ENCODE data around the gene HNRNPC.

Gene HNRNPC

DNA sequence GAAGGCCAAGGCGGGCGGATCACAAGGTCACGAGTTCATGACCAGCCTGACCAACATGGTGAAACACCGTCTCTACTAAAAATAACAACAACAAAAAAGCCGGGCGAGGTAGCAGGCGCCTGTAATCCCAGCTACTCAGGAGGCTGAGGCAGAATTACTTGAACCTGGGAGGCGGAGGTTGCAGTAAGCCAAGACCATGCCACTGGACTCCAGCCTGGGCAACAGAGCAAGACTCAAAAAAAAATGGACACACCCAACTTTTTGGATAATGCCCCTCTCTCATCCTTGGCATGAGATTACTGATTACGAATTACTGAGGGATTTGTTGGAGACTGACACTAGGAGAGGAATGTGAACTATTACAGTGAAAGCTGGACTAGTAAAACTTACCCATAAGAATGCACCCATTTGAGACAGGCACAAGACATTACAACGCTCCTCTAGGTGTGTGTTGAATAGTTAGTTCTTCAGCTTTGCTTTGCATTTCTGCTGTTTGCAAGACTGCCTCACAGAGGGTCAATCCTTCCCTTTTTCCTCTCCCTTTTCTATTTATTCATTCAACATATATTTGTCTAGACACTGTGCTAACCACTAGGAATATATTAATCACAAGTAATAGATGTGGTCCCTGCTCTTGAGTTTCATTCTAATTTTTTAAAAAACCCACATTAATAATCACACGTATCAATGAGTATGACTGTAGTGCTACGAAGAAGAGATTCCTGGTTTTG lies 67.3 kb downstream of the HNRNPC start:
- TF ChIP-seq JUND (IDR thresholded peaks at IDR 0.05; ENCODE audit: low read depth) = no peak
- in situ Hi-C loops (cut with HindIII; ENCODE audit: low pct_unique_long_range_greater_than_20kb, low sequenced_read_pairs) = no loop called here
- DNase-seq (ENCODE audit: low read depth in 1 of 2, low spot score in 1 of 2) = no peak

DNA sequence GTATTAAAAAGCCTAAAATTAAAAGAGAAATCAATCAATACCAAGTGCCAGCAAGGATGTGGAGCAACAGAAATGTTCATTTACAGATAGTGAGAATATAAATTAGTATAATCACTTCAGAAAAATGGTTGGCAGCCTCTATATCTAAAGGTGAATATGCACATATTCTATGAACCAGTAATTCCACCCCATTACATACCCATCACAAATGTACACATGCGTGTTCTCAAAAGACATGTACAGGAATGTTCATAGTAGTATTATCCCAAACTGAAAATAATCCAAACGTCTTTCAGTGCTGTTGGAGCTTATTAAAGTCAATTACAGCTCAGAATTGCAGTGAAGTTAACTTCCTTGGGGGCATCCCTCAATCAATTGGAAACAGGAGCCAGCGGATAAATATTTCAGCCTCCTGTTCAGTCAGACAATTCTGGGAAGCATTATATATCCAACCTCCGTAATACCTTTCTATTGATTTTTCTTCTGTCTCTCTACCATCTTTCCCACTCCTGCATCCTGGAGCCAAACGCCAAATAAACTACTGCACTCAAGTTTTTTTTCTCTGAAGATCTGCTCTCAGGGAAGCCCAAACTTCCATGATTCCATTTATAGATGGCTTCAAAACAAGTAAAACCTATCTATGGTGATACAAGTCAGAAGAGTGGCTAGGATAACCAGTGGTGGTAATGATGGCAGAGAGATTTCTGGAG lies 68.3 kb downstream of the HNRNPC start:
- in situ Hi-C loops (cut with HindIII; ENCODE audit: low pct_unique_long_range_greater_than_20kb, low sequenced_read_pairs) = no loop called here
- no peak for DNase-seq (ENCODE audit: low read depth in 1 of 2, low spot score in 1 of 2)
- no peak for TF ChIP-seq JUND (IDR thresholded peaks at IDR 0.05; ENCODE audit: low read depth)

DNA sequence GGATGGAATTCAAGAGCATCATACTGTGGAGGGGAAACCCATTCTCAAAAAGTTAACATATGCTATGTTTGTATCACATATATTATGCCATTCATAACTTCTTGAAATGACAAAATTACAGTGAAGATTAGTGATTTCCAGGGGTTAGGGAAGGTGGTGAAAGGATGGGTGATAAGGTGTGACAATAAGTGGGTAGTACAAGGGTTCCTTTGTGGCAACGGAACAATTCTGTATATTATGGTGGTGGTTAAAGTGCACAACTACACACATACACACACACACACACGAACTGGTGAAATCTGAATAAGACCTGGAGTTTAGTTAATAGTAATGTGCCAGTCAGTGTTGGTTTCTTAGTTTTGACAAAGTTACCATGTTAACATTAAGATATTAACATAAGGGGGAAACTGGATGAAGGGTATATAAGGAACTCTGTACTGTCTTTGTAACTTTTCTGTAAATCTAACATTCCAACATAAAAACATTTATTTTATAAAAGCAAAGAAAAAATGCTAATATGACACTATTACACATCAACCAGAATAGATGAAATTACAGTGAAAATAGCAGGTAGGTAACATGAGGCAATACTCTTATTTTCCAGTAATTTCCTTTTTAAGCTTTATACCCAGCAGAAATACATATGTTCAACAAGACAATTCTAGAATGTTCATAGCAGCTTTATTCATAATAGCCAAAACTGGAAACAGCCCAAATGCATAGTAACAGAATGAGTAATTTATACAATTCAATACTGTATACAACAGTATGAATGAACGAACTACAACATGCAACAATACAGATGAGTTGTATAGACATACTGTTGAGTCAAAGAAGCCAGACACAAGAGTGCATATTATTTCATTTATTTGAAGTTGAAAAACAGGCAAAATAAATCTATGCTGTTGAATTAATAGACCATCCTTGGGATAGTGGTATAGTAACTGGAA lies 69.4 kb downstream of the HNRNPC start:
- in situ Hi-C loops (cut with HindIII; ENCODE audit: low pct_unique_long_range_greater_than_20kb, low sequenced_read_pairs) = no loop called here
- DNase-seq (ENCODE audit: low read depth in 1 of 2, low spot score in 1 of 2) = no peak
- no peak for TF ChIP-seq JUND (IDR thresholded peaks at IDR 0.05; ENCODE audit: low read depth)

- TF ChIP-seq JUND (IDR thresholded peaks at IDR 0.05; ENCODE audit: low read depth) = no peak
- in situ Hi-C loops (cut with HindIII; ENCODE audit: low pct_unique_long_range_greater_than_20kb, low sequenced_read_pairs) = no loop called here
- DNase-seq (ENCODE audit: low read depth in 1 of 2, low spot score in 1 of 2) = no peak
These were observed 71.6 kb downstream of the HNRNPC start for GRCh38 chr14:21197418-21198205.

DNA sequence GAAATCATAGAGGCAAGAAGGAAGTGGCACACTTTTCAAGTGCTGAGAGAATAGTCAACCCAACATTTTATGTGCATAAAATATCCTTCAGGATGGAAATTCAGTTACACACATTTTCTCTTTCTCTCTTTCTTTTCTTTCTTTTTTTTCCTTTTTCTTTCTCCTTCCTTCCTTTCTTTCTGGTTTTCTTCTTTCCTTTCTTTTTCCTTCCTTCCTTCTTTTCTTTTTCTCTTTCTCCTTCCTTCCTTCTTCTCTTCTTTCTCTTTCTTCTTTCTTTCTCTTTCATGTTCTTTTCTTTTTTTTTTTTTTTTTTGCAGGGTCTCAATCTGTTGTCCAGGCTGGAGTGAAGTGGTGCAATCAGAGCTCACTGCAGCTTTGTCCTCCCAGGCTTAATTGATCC lies 74.6 kb downstream of the HNRNPC start:
- DNase-seq (ENCODE audit: low read depth in 1 of 2, low spot score in 1 of 2) = no peak
- TF ChIP-seq JUND (IDR thresholded peaks at IDR 0.05; ENCODE audit: low read depth) = no peak
- in situ Hi-C loops (cut with HindIII; ENCODE audit: low pct_unique_long_range_greater_than_20kb, low sequenced_read_pairs) = no loop called here

DNA sequence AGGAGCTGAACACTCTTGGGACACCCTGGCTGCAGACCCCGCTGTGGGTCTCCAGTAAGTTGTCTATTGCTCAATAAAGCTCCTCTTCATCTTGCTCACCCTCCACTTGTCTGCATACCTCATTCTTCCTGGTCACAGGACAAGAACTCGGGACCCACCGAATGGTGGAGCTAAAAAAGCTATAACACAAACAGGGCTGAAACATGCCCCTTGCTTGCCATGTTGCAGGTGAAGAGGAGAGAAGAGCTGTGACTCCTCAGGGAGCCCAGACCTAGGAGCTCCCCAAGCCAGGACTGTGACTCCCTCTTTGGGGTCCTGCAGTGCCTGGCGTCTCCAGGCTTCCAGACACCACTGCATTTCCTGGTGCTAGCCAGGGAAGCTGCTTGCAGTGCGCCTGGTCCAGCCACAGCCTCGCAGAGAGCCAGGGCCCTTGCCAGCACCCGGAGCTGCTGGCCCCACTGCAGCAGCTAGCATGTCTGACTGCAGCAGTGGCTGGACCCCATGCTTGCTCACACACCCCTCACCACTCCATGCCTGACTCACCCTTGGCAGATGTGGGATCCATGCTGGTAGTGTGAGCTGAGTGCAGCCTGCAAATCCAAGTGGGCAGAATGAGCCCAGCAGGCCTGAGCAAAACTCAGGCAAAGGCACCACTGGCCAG lies 76.2 kb downstream of the HNRNPC start:
- DNase-seq (ENCODE audit: low read depth in 1 of 2, low spot score in 1 of 2) = no peak
- in situ Hi-C loops (cut with HindIII; ENCODE audit: low pct_unique_long_range_greater_than_20kb, low sequenced_read_pairs) = no loop called here
- TF ChIP-seq JUND (IDR thresholded peaks at IDR 0.05; ENCODE audit: low read depth) = no peak

DNA sequence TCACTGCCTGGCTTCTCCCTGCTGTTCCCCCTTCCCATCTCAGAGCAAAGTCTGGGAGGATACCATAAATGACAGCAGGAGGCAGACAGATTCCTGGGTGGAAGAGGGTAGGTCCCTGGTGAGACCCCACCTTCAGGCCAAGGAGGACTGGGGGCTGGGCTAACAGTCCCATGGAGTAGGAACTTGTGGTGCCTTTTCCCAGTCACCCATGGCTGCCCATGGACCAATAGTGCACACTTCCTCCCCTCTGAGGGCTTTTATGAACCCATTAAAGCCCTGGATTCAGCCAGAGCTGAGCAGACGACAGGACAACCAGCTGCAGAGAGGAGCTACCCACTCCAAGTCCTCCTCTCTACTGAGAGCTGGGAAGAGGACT lies 76.8 kb downstream of the HNRNPC start:
- in situ Hi-C loops (cut with HindIII; ENCODE audit: low pct_unique_long_range_greater_than_20kb, low sequenced_read_pairs) = no loop called here
- DNase-seq (ENCODE audit: low read depth in 1 of 2, low spot score in 1 of 2) = no peak
- no peak for TF ChIP-seq JUND (IDR thresholded peaks at IDR 0.05; ENCODE audit: low read depth)

GRCh38 chr14:21191809-21192446 lies 77.3 kb downstream of the HNRNPC start:
- TF ChIP-seq JUND (IDR thresholded peaks at IDR 0.05; ENCODE audit: low read depth) = no peak
- in situ Hi-C loops (cut with HindIII; ENCODE audit: low pct_unique_long_range_greater_than_20kb, low sequenced_read_pairs) = no loop called here
- peak; percentile 27 to 76 for DNase-seq (ENCODE audit: low read depth in 1 of 2, low spot score in 1 of 2)

GRCh38 chr14:21191261-21191808 lies 77.9 kb downstream of the HNRNPC start:
- in situ Hi-C loops (cut with HindIII; ENCODE audit: low pct_unique_long_range_greater_than_20kb, low sequenced_read_pairs) = no loop called here
- TF ChIP-seq JUND (IDR thresholded peaks at IDR 0.05; ENCODE audit: low read depth) = no peak
- DNase-seq (ENCODE audit: low read depth in 1 of 2, low spot score in 1 of 2) = no peak

DNA sequence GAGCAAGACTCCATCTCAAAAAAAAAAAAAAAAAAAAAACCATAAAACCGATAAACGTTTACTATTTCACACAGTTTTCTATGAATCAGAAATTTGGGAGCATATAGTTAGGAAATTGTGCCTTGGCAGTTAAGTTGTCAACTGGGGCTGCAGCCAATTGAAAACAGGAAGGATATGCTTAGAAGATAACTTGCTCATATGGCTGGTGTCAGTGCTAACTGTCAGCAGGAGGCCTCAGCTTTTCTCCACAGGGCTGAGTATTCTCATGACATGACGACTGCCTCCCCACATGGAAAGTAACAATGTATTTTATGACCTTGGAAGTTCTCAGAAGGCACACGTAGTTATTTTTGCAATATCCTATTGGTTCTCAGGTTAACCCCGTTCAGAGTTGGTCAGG lies 83.8 kb downstream of the HNRNPC start:
- DNase-seq (ENCODE audit: low read depth in 1 of 2, low spot score in 1 of 2) = no peak

DNA sequence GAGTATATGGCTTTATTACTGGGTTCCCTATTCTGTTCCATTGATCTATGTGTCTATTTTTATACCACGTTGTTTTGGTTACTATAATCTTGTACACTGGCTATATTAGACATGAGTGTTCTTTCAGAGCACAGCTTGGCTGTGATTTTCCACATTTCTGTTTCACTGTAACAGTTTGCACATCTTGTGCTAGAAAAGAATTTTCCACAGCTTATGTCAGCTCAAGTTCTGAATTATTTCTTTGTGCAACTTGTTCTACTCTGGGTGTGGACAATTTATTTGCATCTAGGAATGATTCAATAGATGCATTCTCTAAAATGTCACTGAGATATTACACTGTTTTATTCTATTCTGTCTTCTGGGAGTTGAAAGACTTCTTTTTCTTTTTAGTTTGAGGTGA lies 85.0 kb downstream of the HNRNPC start:
- no peak for DNase-seq (ENCODE audit: low read depth in 1 of 2, low spot score in 1 of 2)
- in situ Hi-C loops (cut with HindIII; ENCODE audit: low pct_unique_long_range_greater_than_20kb, low sequenced_read_pairs) = no loop called here

More for the DNA sequence above, 83.8 kb downstream of the HNRNPC start:
- in situ Hi-C loops (cut with HindIII; ENCODE audit: low pct_unique_long_range_greater_than_20kb, low sequenced_read_pairs) = no loop called here
- TF ChIP-seq JUND (IDR thresholded peaks at IDR 0.05; ENCODE audit: low read depth) = no peak

More for the DNA sequence above, 85.0 kb downstream of the HNRNPC start:
- no peak for TF ChIP-seq JUND (IDR thresholded peaks at IDR 0.05; ENCODE audit: low read depth)
